M059J (cell line): ENCODE data around the gene PPM1G. TPM values are rescaled to one million over a fixed set of nuclear protein-coding genes. Genes with fewer than 3 reads are reported as not detected.
"Not testable (repeated sequence)": the region's sequence is repeated elsewhere in the genome, so short reads cannot be mapped to it uniquely, and the experiment has no call there.

ENCODE experiments used
- DNase-seq: peaks from one replicate; pipeline ENCODE4 v3.0.0-alpha.2; 2012; ENCODE audit warnings: low read depth
- total RNA-seq: library from RNA; depleted of rRNA; stranded (reverse); fragments of >200 nt; shearing (Covaris generic); gene quantifications from 2 replicates; pipeline ENCODE4 v1.2.3, GENCODE V29; 2014

The PPM1G gene
- total RNA-seq, 1 experiment from 2014 or later, result 134 TPM

DNA sequence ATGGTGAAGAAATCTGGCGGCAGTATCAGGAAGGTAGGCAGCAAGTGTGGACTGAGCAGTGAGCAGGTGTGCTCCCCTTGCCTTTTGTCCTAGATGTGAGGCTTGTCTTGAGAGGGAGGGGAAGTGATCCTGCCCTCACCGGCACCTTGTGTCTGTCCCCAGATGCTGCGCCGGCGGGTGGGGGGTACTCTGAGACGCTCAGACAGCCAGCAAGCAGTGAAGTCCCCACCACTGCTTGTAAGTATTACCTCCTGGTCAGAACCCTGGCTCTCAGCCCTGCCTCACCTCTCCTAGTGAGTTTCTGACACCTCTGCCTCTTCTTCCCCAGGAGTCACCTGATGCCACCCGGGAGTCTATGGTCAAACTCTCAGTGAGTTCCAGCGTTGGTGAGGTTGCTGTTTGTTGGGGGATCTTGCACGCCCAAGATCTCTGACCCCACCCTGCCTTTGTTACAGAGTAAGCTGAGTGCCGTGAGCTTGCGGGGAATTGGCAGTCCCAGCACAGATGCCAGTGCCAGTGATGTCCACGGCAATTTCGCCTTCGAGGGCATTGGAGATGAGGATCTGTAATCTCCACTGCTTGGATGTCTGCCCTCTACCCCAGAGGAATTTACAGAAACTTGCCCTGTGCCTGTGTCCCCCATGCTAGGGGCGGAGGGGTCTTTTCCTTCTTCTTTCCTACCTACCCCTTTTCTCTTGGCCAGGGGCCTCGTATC lies 33.1 kb downstream of the PPM1G start:
- DNase-seq, result no peak

DNA sequence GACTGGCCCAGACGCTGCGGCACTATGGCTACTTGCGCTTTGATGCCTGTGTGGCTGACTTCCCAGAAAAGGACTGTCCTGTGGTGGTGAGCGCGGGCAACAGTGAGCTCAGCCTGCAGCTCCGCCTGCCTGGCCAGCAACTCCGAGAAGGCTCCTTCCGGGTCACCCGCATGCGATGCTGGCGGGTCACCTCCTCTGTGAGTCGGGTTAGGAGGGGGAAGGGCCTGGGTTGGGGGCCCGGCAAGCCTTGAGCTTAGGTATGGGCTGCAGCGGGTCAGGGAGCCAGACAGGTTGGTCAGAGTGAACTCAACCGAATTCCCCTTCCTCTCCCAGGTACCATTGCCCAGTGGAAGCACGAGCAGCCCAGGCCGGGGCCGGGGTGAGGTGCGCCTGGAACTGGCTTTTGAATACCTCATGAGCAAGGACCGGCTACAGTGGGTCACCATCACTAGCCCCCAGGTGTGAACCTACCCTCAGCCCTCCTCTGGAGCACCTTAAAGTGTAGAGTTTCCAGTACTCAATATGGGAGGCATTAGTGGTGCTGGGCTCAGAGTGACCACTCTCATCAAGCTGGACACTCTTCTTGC lies 33.8 kb downstream of the PPM1G start:
- no peak for DNase-seq

DNA sequence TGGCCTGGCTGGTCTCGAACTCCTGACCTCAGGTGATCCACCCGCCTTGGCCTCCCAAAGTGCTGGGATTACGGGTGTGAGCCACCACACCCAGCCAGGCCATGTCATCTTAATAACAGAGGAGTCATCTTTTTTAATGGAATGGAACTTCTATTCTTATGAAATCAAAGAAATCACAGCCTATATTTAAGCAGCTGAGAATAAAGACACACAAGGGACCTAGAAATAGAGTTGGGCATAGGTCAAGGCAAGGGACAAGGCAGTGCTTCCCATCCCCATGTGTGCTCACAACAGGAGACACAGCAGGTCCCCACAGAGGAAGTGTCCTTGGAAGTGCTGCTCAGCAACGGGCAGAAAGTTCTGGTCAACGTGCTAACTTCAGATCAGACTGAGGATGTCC lies 35.8 kb downstream of the PPM1G start:
- no peak for DNase-seq

DNA sequence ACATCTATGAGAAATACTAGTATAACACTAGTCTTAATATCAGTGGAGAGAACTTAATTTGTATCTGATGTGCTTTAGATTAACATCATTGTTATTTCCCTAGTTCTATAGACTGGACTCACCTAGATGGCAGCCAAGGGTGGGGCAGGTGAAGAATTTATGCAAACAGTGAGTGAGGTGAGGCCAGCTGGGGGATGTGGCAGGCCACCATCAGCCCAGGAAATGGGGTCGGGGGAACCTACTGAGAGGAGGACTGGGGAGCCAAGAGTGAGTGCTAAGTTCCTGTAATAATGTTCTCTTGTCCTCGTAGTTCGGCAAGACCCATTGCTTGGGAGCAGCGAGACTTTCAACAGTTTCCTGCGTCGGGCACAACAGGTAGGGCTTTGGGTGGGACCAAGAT lies 36.5 kb downstream of the PPM1G start:
- no peak for DNase-seq

DNA sequence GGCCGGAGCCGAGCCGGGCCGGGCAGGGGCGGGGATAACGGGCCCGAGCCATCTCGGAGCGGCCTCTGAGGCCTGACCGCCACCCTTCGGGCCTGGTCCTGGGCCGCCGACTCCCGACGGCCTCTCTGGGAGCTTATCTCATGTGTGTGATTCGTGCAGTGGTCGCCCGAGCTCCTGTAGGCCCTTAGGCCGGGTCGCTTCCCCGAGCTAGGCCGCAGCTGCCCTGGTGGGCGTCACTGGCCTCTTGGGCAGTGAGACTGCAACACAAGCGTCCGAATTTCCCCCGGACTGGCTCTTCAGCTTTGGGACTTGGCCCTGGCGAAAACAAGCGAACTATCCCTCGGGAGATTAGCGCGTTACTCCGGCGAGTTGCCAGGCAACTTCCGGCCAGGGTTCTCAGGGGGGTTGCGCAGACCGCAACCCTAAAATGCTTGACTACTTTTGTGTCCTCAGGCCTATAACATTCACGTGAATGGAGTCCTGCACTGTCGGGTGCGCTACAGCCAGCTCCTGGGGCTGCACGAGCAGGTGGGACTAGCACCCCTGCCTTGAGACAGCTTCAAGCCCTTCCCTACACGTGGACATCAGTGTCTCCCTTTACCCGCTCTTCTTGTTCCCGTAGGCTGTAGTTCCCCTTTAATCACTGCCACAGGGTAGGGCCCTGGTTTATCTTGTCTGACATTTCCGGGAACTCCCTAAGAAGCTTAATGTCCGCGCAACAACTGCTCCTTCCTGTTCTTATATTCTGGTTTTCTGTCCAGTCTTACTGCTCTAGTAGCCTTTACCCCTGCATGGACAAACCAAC lies 38.4 kb downstream of the PPM1G start:
- peak; percentile 55 for DNase-seq

DNA sequence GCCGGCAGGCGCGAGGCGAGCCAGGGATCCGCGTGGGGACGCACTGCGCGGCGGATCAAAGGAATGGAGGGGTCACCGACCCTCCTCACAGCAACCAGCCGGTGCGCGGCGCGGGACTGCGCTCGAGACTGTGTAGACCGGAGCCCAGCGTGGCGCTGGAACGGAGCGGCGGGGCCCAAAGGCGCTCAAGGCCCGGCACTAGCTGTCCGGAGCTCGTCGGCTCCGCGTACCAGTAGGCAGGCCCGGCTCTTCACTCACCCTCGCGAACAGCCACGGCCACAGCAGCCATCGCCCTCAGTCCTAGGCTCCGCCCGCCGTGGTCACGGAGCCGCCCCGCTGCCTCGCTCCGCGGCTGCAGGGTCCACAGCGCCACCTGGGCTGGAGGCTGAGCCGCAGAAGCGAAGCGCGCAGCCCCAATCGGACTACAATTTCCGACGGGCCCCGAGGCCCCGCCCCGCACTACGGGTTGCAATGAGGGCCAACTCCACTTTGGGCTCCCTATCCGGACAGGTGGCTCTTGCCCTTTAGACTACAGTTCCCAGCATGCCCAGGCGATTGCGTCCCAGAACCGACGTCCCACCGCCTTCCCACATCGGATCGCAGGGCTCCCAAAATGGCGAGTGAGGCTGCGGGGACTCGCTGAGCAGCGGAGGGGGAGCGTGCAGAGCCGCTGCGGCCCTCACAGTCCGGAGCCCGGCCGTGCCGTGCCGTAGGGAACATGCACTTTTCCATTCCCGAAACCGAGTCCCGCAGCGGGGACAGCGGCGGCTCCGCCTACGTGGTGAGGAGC lies 39.2 kb downstream of the PPM1G start, which contains the start of the genes EIF2B4 and SNX17:
TSS of gene EIF2B4 (minus strand) at position 313 of the 790 bp plus-strand sequence. CDS start at position 289, 24 bp downstream.
TSS of gene SNX17 (plus strand) at position 591 of the 790 bp plus-strand sequence. CDS start at position 719, 128 bp downstream.
- peak; percentile 98 for DNase-seq

DNA sequence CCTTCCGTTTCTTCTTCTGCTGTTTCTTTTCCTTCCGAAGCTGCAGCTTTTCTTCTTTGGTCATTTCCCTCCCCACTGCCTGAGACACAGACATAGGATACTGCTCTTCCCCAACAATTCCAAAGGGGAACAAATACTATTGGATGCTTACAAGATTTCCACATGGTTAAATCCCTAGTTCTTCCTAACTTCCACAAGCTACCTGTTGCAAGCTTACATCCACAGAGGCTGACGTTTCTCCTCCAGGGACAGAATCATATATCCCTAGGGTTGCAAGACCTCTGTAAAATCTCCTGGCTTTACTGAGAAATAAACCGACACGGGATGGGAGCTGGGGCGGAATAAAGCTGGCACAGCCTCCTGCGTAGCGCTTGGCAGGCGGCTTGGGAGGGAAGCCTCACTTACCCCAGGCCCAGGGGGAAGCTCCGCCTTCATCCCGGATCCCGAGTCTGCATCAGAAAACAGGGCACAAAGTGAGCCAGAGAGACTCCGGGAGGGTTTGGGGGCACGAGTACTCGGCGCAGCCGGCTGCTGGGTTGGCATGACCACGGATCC lies 39.8 kb downstream of the PPM1G start:
- peak; percentile 64 for DNase-seq

DNA sequence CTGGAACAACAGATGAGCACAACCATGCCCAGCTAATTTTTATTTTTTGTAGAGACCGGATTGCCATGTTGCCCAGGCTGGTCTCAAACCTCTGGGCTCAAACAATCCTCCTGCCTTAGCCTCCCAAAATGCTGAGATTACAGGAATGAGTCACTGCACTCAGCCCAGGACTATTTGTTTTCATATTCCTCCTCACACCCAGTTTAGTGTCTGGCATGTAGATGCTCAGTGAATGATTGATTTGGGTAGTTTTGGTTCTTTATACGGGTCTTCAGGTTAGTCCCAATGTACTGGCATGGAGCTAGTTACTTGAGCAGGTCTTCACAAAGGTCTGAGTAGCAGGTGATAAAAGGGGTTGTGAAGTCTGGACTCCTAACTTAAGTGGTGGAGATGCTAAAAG lies 45.5 kb downstream of the PPM1G start:
- no peak for DNase-seq

DNA sequence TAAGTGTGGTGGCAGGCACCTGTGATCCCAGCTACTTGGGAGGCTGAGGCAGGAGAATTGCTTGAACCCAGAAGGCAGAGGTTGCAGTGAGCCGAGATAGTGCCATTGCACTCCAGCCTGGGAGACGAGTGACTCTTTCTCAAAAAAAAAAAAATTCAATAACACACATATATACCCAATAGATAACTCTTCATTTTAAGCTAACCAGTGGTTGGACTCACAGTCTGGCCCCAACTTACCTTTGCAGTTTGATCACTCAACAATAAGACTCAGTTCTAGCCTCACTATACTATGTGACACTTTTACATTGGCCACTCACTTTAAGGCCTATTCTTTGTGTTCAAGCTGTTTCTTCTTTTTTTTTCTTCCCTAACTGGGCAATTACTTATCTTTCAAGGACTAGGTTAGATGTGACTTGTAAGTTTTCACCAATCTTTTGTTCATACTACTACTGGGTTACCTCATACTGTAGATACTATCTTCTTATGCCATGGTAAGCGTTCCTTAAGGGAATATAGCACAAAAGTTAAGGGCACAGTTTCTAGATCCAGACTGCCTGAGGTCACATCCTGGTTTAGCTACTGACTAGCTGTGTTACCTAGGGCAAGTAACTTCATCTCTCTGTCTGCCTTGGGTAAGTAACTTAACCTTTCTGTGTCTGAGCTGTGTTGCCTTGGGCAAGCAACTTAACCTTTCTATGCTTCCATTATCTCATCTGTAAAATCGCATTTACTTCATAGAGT lies 46.5 kb downstream of the PPM1G start:
- no peak for DNase-seq

DNA sequence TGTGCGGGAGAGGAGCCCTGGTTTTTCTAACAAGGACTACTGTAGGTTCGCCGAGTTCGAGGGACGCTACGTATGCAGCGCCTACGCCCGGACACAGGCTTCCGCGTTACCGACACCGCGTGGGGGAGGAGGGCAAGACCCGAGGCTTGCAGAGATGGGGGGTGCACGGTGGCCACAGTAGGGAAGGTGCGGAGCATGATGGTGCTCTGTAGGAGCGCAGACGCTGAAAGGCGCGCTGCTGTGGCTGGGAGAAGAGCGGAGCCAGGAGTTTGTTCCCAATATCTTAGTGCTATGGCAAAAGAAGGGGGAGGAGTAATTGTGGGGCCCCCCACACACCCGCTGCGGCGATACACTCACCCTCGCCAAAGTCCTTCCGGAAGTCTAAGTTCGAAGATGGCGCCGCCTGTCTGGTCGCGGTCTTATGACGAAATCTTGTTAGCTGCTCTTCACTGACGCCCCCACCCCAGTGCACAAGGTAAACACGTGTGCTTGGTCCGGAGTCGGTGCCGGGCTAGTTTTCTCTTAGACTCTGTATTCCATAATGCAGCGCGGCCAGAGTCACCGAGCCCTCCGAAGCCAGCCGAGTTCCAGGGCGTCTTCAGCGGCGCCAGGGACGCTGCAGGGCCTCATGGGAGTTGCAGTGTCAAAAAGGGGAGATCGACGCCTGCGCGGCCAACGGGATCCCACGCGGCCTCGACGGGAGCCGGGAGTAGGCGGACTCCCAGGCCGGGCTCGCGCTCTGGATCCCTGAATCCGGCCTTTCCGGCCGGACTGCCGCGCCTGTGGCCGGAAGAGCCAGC lies 52.8 kb downstream of the PPM1G start, which contains the start of gene GTF3C2:
TSS of gene GTF3C2 (minus strand) at position 383 of the 800 bp plus-strand sequence. CDS start 13,210 bp downstream, outside the sequence.
- DNase-seq, result peak; percentile 97

DNA sequence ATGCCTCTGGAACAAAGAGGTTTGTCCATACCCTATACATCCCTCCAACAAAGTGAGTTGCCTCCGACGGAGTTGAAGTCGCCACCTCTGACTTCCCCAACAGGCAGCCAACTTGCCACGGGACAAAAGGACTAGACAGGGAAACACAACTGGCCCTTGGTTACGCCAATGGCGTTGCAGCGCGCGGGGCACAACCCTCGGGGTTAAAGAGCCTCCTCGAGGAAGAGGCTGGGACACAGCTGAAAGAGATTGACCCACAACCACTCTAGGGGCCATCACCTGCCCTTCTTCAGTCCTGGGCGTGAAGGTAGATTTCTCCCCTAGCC lies 53.4 kb downstream of the PPM1G start:
- peak; percentile 72 for DNase-seq

DNA sequence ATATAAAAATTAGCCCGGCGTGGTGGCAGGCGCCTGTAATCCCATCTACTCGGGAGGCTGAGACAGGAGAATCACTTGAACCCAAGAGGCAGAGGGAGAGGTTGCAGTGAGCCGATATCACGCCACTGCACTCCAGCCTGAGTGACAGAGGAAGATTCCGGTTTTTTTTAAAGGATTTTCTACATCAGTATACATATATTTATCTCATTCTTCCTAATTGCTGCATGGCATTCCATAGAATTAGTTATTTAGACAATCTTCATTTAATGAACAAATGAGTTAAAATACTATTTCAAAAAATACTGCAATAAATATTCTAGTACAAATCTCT lies 54.8 kb downstream of the PPM1G start:
- no peak for DNase-seq

DNA sequence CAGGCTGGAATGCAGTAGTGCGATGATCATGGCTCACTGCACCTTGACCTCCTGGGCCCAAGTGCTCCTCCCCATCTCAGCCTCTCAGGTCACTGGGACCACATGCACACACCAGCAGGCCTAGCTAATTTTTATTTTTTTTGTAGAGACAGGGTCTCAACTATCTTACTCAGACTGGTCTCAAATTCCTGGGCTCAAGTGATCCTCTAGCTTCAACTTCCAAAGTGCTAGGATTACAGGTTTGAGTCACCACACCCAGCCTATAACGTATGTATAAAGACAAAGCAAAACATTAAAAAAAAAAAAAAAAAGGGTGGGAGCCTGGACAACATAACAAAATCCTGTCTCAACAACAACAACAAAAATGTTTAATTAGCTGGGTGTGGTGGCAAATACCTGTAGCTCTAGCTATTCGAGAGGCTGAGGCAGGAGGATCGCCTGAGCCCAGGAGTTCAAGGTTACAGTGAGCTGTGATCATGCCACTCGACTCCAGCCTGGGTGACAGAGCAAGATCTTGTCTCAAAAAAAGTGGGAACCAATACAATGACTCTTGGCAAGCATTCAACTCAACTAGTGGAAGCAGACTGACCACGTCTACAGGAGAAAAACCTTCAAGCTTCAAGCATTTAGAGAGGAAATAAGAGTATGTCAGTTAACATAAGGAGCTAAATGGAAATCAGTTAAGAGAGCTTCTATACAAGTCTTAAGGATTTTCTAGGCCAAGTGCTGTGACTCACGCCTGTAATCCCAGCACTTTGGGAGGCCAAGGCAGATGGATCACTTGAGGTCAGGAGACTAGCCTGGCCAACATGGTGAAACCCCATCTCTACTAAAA lies 55.4 kb downstream of the PPM1G start:
- DNase-seq, result peak; percentile 38

DNA sequence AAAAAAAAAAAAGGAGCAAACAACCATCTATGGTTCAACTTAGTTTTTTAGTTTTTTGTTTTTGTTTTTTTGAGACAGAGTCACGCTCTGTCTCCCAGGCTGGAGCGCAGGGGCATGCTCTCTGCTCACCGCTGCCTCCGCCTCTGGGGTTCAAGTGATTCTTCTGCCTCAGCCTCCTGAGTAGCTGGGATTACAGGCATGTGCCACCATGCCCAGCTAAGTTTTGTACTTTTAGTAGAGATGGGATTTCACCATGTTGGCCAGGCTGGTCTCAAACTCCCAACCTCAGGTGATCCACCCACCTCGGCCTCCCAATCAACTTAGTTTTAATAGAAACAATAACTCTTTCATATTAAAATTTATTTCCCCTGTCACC lies 56.0 kb downstream of the PPM1G start:
- not testable (repeated sequence) for DNase-seq

DNA sequence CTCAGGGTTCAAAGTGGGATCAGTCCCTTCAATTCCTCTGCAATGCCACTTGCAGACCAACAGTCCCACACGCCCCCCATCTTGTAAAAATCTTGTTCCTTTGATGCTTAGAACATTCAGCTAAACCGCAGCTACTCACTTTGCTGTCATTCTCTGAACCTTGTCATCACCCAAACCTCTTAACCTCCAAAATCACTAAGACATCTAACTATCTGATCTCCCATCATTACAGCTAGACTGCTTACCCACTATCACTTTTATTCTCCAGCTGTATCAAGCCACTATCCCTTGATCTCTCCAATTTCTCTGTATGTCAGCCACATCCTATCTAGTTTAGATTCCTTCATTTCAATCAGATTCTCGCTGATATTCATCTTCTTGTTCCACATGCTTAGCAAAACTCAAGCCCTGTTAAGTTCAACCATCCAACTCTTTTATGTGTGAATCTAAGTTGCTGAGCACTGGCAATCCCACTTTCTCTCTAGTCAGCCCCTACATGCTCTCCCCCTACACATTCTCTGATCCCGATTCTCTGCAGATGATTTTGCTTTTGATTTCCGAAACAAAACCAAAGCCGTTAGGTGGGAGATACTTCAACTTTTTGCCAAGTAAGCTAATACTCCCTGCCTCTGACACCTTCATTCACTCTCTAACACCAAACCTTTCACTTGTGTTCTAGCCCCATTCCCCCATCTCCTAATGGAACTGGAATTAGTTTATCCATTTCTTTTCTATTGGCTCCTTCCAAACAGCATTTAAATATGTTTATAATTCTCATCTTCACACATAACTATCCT lies 57.4 kb downstream of the PPM1G start:
- no peak for DNase-seq

DNA sequence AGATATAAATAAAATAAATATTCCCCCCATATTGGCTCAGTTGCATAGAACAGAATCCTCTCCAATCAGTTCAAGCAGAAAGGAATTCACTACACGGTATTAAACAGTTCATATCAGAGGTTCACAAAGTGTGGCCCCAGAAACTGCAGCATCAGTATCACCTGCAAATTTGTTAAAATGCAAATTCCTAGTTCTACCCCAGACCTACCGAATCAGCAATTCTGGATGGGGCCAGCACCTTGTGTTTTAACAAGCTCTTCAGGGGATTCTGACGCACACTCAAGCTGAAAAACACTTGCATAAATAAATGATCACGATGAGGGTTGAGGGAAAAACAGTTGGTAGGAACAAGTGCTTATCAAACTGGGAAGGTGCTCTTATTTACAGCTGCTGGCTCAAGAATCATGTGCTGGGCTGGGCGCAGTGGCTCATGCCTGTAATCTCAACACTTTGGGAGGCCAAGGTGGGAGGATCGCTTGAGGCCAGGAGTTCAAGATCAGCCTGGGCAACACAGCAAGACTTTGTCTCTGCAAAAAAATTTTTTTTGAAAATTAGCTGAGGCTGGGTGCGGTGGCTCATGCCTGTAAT lies 59.2 kb downstream of the PPM1G start:
- DNase-seq, result no peak

DNA sequence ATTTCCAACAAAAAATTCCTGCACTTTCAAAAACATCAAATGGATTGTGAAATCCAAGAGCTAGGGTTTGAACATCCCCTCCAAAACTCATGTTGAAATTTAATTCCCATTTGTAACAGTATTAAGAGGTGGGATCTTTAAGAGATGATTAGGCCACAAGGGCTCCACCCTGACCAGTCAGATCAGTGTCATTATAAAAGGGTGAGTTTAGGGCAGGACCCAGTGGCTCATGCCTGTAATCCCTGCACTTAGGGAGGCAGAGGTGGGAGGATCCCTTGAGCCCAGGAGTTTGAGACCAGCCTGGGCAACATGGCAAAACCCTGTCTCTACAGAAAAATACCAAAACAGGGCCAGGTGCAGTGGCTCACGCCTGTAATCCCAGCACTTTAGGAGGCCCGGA lies 61.8 kb downstream of the PPM1G start:
- DNase-seq, result no peak

DNA sequence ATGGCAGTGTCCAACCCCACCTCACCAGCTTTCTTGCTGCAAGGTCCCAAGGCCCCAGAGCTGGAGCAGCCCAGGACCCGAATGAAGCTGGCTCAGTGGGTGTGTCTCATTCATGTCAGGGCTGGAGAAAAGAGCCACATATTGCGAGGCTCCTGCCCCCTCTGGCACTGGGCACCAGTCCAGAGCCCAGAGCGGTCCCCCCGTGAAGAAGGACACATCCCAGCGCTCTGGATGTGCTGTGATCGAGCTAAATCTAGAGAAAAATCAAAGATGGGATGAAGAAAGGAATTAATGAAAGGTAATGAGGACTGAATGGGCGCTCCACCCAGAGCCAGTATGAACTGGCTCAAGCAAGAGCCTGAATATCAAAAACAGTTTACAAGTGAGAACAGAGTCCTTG lies 73.2 kb downstream of the PPM1G start:
- DNase-seq, result no peak
